ENCODE data around the gene IFT52. TPM values are rescaled to one million over a fixed set of nuclear protein-coding genes. Genes with fewer than 3 reads are reported as not detected.

IFT52 gene
- polyA plus RNA-seq, 3 donors: 17.6 to 28.1 (median 24.1) TPM

GRCh38 chr20:43545837-43546578 lies 44.7 kb upstream of the IFT52 start:
- peaks cover 0 to 5% (median 0%) of the 10 kb centered on the region in 3 donors for H3K27me3 Mint-ChIP-seq (ENCODE audit: low read depth in 3 of 3)
- H3K27ac Mint-ChIP-seq: no peak overlapping the region
- H2AFZ ChIP-seq (ENCODE audit: insufficient read depth, low read depth, low read length, poor library complexity, severe bottlenecking): no peak overlapping the region
- H3K36me3 ChIP-seq (replicated peaks in 1 of 2; ENCODE audit: control insufficient read depth in 1 of 2, insufficient read depth in 2 of 2, low read length in 2 of 2): peaks cover 0 to 2% of the 10 kb centered on the region in 2 donors
- no peaks in the 10 kb centered on the region for H3K79me2 ChIP-seq (ENCODE audit: insufficient read depth, low read length)
- H3K9ac ChIP-seq (ENCODE audit: insufficient read depth, low read length, poor library complexity, severe bottlenecking): no peak overlapping the region
- DNase-seq: no peak
- peaks cover 0 to 12% (median 7%) of the 10 kb centered on the region in 7 donors for H3K9me3 Mint-ChIP-seq
- no peaks in the 10 kb centered on the region for H3K27me3 ChIP-seq (ENCODE audit: control insufficient read depth in 2 of 2, insufficient read depth in 2 of 2, low read length in 2 of 2)
- no peak overlapping the region for H3K4me2 ChIP-seq (replicated peaks; ENCODE audit: extremely low read depth, low read length, poor library complexity, severe bottlenecking)
- 100% methylated on average over 2 of the region's 4 CpGs for WGBS (ENCODE audit: insufficient coverage)
- TF ChIP-seq CTCF (IDR thresholded peaks at IDR 0.05): no peak
- intact Hi-C loops (cut with micrococcal nuclease): no loop called here
- H3K36me3 Mint-ChIP-seq: peaks cover 2 to 4% of the 10 kb centered on the region in 2 donors
- H3K4me3 ChIP-seq (replicated peaks in 1 of 3; ENCODE audit: low read depth in 2 of 3, low read length in 3 of 3): no peak overlapping the region
- H3K9me3 ChIP-seq (replicated peaks in 1 of 2; ENCODE audit: control insufficient read depth in 1 of 2, insufficient read depth in 1 of 2, low read length in 2 of 2): no peaks in the 10 kb centered on the region
- H4K20me1 ChIP-seq (ENCODE audit: insufficient read depth, low read length): no peaks in the 10 kb centered on the region
- H3K4me1 ChIP-seq (ENCODE audit: control insufficient read depth in 1 of 2, insufficient read depth in 2 of 2, low read length in 2 of 2): no peaks in the 10 kb centered on the region
- H3K4me3 Mint-ChIP-seq: no peak overlapping the region
- no peak overlapping the region for H3K27ac ChIP-seq (ENCODE audit: low read depth in 1 of 2, low read length in 2 of 2)
- peaks cover 1% of the 10 kb centered on the region for H3K4me1 Mint-ChIP-seq

- Histone ChIP-seq H3K4me1 (ENCODE audit: control insufficient read depth in 1 of 2, insufficient read depth in 2 of 2, low read length in 2 of 2) (no peaks in the 10 kb centered on the region), H3K9ac (ENCODE audit: insufficient read depth, low read length, poor library complexity, severe bottlenecking) (no peak overlapping the region), H3K27ac (ENCODE audit: low read depth in 1 of 2, low read length in 2 of 2) (no peak overlapping the region), H3K79me2 (ENCODE audit: insufficient read depth, low read length) (no peaks in the 10 kb centered on the region), H3K27me3 (ENCODE audit: control insufficient read depth in 2 of 2, insufficient read depth in 2 of 2, low read length in 2 of 2) (no peaks in the 10 kb centered on the region), H3K36me3 (replicated peaks in 1 of 2; ENCODE audit: control insufficient read depth in 1 of 2, insufficient read depth in 2 of 2, low read length in 2 of 2) (no peaks in the 10 kb centered on the region), H2AFZ (ENCODE audit: insufficient read depth, low read depth, low read length, poor library complexity, severe bottlenecking) (no peak overlapping the region), H4K20me1 (ENCODE audit: insufficient read depth, low read length) (no peaks in the 10 kb centered on the region), H3K9me3 (replicated peaks in 1 of 2; ENCODE audit: control insufficient read depth in 1 of 2, insufficient read depth in 1 of 2, low read length in 2 of 2) (no peaks in the 10 kb centered on the region), H3K4me2 (replicated peaks; ENCODE audit: extremely low read depth, low read length, poor library complexity, severe bottlenecking) (no peak overlapping the region), H3K4me3 (replicated peaks in 1 of 3; ENCODE audit: low read depth in 2 of 3, low read length in 3 of 3) (no peak overlapping the region)
- H3K36me3 Mint-ChIP-seq: peaks cover 2 to 4% of the 10 kb centered on the region in 2 donors
- peaks cover 0 to 5% (median 0%) of the 10 kb centered on the region in 3 donors for H3K27me3 Mint-ChIP-seq (ENCODE audit: low read depth in 3 of 3)
- peaks cover 1% of the 10 kb centered on the region for H3K4me1 Mint-ChIP-seq
- no peak overlapping the region for H3K27ac Mint-ChIP-seq
- TF ChIP-seq CTCF (IDR thresholded peaks at IDR 0.05): no peak
- no peak for DNase-seq
- peaks cover 0 to 12% (median 7%) of the 10 kb centered on the region in 7 donors for H3K9me3 Mint-ChIP-seq
- intact Hi-C loops (cut with micrococcal nuclease): no loop called here
- H3K4me3 Mint-ChIP-seq: no peak overlapping the region
- 93% methylated on average over 2 of the region's 5 CpGs for WGBS (ENCODE audit: insufficient coverage)
Observed at GRCh38 chr20:43548273-43548880, 42.4 kb upstream of the IFT52 start.

Measured in CD14-positive monocyte (primary cell).